Activated naive CD8-positive, alpha-beta T cell treated with anti-CD3 and anti-CD28 coated beads, Interleukin-2, amount 50 U/mL, for 16 hours (primary cell): ENCODE data around the gene ABCC3.

ENCODE experiments used
- DNase-seq: peaks from one replicate; pipeline ENCODE4 v3.0.0-alpha.2; 2020; ENCODE audit warnings: low read depth, low spot score

ABCC3 gene

GRCh38 chr17:50627036-50627781 is 7.5 kb upstream of the ABCC3 start:
- no peak for DNase-seq

GRCh38 chr17:50627782-50628601 is 6.7 kb upstream of the ABCC3 start:
- no peak for DNase-seq

- DNase-seq: no peak
Observed at GRCh38 chr17:50629902-50630301, 4.8 kb upstream of the ABCC3 start.

- DNase-seq: peak; percentile 18
Observed at GRCh38 chr17:50630524-50631194, 4.0 kb upstream of the ABCC3 start.

GRCh38 chr17:50631195-50631907 is 3.3 kb upstream of the ABCC3 start:
- no peak for DNase-seq

- no peak for DNase-seq
Observed at GRCh38 chr17:50631908-50632571, 2.6 kb upstream of the ABCC3 start.

- DNase-seq: no peak
Observed at GRCh38 chr17:50632637-50633036, 2.0 kb upstream of the ABCC3 start.

GRCh38 chr17:50633683-50634082 is 998 bp upstream of the ABCC3 start:
- DNase-seq: no peak

- no peak for DNase-seq
Observed at GRCh38 chr17:50634915-50635731, 442 bp downstream of the ABCC3 start.

GRCh38 chr17:50635732-50635981 is 976 bp downstream of the ABCC3 start:
- DNase-seq: no peak

- no peak for DNase-seq
Observed at GRCh38 chr17:50635982-50636803, 1.5 kb downstream of the ABCC3 start.

GRCh38 chr17:50636804-50637195 is 2.1 kb downstream of the ABCC3 start:
- DNase-seq: no peak

GRCh38 chr17:50637829-50638605 is 3.3 kb downstream of the ABCC3 start:
- DNase-seq: no peak

- DNase-seq: no peak
Observed at GRCh38 chr17:50638606-50638965, 3.9 kb downstream of the ABCC3 start.

GRCh38 chr17:50638966-50639713 is 4.5 kb downstream of the ABCC3 start:
- no peak for DNase-seq

GRCh38 chr17:50640686-50641351 is 6.1 kb downstream of the ABCC3 start:
- DNase-seq: no peak

GRCh38 chr17:50641357-50641756 is 6.7 kb downstream of the ABCC3 start:
- DNase-seq: no peak
